Glomerular endothelial cell (primary cell): ENCODE measurements around the gene GSTM3. TPM values are rescaled to one million over a fixed set of nuclear protein-coding genes. Genes with fewer than 3 reads are reported as not detected.
"Not testable (repeated sequence)": the region's sequence is repeated elsewhere in the genome, so short reads cannot be mapped to it uniquely, and the experiment has no call there.

ENCODE experiments used
- DNase-seq: peaks from one replicate; pipeline ENCODE4 v3.0.0-alpha.2; 2011; ENCODE audit warnings: low read depth, low spot score; ENCODE audit errors: extremely low read depth
- total RNA-seq: library from RNA; depleted of rRNA; stranded (reverse); fragments of >200 nt; gene quantifications from 2 replicates; pipeline ENCODE4 v1.2.3, GENCODE V29; 2015

Gene GSTM3
- total RNA-seq, 1 donor from 2014 or later: 25.7 TPM

DNA sequence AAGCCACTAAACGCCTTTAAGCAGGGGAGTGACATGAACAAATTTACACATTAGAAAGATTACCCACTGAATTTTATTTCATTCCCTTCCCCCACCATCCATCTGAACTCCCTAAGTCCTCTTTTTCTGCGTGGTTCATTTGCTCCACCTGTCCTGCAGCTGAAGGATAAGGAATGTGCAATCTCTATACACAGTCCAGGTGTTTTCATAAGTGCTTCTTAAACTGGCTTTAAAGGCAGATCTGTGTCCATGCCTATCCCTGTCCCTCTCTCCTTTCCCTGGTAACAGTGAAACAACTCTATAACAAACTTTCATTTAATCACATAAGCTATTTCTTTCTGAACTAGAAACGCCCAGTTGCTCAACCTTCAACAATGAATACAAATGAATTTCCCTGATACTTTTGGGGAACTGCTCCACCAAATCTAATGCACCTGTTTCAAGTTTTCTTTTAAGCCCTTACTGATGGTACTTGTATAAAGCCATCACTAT is 8.4 kb downstream of the GSTM3 start:
- no peak for DNase-seq

DNA sequence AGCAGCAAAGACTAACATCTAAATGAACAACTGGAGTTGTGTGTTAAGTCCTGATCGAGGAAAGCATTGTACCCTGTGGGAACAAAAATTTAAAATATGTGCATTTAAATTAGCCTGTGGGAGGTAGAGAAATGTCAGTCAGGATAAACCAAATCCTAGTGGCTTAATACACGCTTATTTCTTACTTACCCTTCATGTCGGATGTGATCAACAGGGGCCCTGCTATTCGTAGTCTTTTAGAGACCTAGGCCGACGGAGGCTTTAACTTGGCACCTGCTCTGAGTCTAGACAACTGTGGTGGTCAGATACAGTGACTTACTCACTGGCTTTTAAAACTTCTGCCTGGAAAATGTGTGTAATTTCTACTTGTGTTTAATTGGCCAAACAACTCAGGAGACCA is 10.2 kb downstream of the GSTM3 start:
- DNase-seq: no peak

- no peak for DNase-seq
Observed at GRCh38 chr1:109728870-109729269, 12.0 kb downstream of the GSTM3 start.

DNA sequence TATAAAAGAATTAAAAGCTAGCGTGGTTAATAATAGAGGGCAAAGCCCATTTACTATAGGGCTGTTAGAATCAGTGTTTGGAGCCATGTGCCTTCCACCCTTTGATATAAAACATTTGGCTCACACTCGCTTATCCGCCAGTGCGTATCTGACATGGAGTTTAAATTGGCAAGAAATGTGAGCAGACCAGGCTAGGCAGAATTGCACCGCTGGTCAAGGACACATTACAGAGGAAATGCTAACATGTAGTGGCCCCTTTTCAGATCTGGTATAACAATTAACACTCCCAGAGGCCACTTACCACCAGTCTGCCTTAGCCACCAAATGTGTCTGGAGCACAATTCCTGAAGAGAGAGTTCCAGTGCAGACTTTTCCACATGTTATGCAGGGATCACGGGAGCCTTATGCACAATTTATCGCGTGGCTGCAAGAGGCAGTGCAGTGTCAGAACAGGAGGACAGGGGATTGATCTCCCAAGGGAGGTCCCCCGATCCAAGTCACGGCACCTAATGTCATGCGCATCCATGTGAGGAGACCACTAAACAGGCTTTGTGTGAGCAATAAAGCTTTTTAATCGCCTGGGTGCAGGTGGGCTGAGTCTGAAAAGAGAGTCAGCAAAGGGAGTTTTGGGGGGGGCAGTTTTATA is 14.0 kb downstream of the GSTM3 start:
- DNase-seq: no peak

- no peak for DNase-seq
Observed at GRCh38 chr1:109726007-109726406, 14.8 kb downstream of the GSTM3 start.

DNA sequence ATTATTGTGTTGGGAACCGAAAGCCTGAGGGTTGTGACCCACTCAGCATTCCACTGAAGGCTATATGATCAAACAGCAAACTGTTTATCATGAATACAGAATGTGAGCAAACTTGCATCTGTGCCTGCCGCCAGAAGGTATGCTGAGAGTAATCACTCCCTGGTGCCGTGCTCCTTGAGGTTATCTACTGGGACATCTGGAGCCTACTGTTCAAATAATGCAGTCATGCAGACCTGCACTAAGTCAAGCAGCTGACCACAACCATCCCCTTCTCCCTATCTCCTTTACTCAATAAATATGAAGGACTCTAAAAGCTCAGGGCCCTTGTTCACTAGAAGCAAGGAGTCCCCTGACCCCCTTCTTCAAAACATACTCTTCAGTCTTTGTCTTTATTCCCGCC is 15.3 kb downstream of the GSTM3 start:
- DNase-seq: no peak

DNA sequence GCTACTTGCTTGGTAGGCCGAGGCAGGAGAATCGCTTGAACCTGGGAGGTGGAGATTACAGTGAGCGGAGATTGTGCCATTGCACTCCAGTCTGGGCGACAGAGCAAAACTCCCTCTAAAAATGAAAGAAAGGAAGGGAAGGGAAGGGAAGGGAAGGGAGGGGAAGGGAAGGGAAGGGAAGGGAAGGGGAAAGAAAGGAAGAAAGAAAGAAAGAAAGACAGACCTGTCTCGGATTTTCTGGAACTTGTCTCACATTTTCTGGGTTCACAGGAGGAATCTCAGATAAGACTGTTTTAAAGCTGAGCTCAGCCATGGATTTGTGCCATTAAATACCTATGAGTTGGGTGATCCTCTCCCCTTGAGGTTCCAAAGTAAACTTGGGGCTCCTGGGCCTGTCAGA is 15.9 kb downstream of the GSTM3 start:
- no peak for DNase-seq

DNA sequence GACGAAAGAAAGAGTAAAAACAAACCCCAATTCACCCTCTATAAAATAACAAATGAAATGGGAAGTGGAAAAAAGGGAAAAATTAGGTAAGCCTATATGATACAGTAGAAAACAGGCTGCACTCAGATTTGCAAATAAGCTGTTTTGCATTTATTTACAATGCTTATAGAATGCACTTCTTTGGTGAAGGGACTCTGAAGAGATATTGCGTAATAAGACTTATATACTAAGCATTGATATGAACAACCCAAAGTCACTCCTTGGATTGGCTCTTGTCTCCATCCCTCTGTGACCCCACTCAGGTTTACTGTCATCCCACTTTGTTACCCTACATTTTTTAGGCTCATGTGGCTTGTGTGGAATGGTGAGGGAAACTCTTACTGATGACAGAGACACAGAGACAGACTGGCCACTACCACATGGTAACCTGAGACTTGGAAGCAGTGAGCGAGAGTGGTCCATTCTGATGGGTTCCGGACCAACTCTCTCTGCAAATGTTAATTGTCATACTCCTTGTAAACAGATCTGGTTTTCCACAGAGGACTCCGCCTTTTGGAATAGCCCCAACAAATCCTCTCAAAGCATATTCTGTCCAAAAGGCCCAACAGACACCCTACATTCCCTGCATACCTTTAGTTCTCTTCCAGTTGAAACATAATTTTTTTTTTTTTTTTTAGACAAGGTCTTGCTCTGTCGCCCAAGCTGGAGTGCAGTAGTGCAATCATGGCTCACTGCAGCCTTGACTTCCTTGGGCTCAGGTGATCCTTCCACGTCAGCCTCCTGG is 17.7 kb downstream of the GSTM3 start:
- no peak for DNase-seq

- no peak for DNase-seq
Observed at GRCh38 chr1:109721971-109722370, 18.9 kb downstream of the GSTM3 start.

DNA sequence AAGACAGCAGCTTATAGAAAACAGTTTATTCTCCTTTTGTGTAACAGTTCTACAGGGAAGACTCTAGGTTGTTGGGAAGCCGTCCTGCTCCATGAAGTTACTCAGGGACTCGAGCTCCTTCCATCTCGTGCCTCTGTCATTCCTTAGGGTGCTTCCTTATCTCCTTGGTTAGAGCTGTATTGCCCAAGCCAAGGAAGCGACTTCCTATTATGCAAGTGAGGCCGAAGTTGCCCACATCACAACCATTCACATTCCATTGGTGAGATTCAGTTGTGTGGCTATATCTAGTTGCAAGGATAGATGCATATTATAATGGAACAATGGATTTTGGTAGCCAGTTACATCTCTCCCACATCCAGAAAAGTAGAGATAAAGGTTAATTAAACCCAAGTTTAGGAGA is 19.8 kb downstream of the GSTM3 start:
- no peak for DNase-seq

- no peak for DNase-seq
Observed at GRCh38 chr1:109719337-109719837, 21.5 kb downstream of the GSTM3 start.

DNA sequence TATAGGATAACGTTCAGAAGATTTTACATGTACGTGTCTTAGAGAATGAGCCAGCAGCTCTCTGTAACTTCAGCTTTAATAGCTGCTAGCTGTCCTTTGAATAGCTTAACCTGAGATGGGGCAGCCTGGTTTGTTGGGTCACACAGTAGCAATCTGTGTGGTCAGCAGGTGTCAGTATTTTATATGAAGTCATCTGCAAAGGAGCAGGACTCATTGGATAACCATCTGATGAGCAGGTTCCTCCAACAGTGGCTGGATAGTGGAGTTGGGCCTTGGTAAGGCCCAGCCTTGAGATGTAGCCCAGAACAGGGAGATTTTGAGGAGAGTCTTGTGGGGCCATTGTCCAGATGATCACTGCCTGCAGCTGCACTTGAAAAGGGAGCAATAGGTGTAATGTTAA is 22.3 kb downstream of the GSTM3 start:
- no peak for DNase-seq

DNA sequence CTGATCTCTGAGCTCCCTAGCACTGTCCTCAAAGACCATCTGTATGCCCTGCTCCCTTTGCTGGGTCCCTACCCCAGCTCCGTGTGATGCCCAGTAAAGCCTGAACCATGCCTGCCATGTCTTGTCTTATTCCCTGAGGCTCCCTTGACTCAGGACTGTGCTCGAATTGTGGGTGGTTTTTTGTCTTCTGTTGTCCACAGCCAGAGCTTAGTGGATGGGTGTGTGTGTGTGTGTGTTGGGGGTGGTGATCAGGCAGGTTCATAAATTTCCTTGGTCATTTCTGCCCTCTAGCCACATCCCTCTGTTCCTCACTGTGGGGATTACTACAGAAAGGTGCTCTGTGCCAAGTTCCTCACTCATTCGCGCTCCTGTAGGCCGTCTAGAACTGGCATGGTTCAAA is 23.1 kb downstream of the GSTM3 start:
- DNase-seq: no peak

GRCh38 chr1:109716570-109717090 is 24.2 kb downstream of the GSTM3 start:
- no peak for DNase-seq

GRCh38 chr1:109716121-109716520 is 24.7 kb downstream of the GSTM3 start:
- no peak for DNase-seq

GRCh38 chr1:109714661-109715372 is 26.0 kb downstream of the GSTM3 start:
- DNase-seq: no peak

GRCh38 chr1:109713636-109714035 is 27.2 kb downstream of the GSTM3 start:
- DNase-seq: no peak

GRCh38 chr1:109712321-109712864 is 28.4 kb downstream of the GSTM3 start:
- no peak for DNase-seq

- DNase-seq: not testable (repeated sequence)
Observed at GRCh38 chr1:109711593-109712320, 29.1 kb downstream of the GSTM3 start, which contains the start of gene GSTM5. Gene GSTM5 (plus strand): TSS chr1:109712251. CDS start chr1:109712313, 62 bp downstream.

GRCh38 chr1:109709822-109710221 is 31.0 kb downstream of the GSTM3 start:
- DNase-seq: not testable (repeated sequence)
